ENCODE results near the gene RIPOR1.
"Not testable (repeated sequence)": the region's sequence is repeated elsewhere in the genome, so short reads cannot be mapped to it uniquely, and the experiment has no call there.

Gene RIPOR1

DNA sequence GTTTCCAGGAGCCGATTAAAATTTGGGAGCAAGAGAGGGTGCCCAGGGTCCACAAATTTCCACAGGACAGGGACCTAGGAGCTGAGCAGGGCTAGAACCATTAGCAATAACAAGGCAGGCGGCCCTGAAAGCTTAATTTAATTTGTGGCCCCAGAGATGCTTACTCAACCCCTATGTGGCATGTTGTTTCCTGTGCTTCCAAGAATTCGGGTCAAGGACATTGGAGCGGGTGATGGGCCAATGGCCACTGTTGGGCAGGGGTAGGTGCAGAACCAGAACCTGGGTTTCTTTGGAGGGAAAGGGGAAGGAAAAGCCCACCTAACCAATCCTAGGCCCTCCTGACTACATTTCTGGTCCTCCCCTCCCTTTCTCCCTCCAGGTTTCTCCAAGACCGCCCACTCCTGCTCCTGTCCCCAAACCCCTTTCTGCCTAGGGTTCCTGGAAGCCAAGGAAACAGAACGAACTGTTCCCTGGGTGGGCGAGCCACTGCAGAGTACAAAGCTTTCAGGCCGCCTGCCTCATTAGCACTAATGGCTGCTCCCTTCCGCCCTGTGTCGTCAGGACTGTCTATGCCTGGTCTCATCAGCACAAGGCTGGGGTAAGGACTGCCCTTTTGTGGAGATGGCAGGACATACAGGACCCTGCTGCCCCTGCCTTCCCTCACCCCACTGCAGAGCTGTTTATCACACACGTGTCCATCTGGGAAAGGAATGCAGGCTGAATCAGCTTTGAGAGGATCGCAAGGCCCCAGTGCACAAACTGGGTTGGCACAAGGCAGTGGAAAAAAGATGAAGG lies 44.7 kb upstream of the RIPOR1 start:
- no peak overlapping the region for H3K27ac ChIP-seq
- TF ChIP-seq CTCF (conservative IDR thresholded peaks at IDR 0.05), result no peak
- no peak for TF ChIP-seq ZFX (IDR thresholded peaks at IDR 0.05)

DNA sequence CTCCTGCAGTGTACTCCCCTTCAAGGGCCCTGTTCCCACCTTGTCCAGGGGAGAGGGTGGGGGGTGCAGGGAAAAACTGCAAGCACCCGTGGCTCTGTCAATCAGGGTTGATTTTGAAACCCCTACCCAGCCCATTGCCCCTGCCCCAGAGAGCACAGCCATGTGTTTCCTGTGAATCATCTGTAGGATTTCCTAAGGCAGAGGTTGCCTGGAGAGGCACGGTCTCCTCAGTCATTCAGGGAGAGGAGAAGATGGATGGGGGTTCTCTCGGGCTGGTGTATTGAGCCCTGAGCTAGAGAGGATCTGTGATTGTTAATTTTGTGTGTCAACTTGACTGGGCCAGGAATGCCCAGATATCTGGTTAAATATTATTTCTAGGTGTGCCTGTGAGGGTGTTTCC lies 41.8 kb upstream of the RIPOR1 start:
- TF ChIP-seq ZFX (IDR thresholded peaks at IDR 0.05) (no peak), CTCF (conservative IDR thresholded peaks at IDR 0.05) (no peak)
- H3K27ac ChIP-seq, result no peak overlapping the region

GRCh38 chr16:67487561-67487960 lies 41.1 kb upstream of the RIPOR1 start:
- not testable (repeated sequence) for H3K27ac ChIP-seq

DNA sequence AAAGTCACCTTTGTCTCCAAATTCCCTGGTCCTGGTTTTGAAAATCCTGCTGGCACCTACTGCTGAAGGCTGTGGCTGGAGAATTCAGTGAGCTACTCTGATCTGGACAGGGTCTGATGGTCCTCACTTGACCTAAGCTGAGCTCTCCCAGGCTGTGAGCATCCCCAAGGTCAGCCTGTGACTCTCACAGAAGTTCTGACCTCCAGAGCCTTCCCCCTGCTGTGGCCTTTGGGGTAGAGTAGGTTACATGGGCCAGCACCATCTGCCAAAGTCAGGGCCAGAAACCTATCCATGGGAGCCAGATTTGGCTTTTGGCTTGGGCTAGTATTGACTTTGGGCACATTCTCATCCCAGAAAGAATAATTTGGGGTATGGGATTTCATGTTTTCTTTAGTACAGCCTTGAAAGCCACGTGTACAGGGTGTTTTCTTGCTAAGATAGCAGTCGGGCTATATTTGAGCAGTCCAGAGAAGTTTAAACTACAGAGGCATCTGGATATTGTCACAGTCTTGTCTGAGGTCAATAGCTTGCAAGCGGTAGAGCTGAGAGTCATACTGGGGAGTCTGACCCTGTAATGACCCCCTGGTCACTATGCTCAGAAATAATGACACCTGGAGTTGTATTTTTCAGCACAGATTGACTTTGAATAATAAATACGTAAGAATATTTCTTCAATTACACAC lies 39.1 kb upstream of the RIPOR1 start:
- H3K27ac ChIP-seq, result no peak overlapping the region
- no peak for TF ChIP-seq CTCF (conservative IDR thresholded peaks at IDR 0.05)
- TF ChIP-seq ZFX (IDR thresholded peaks at IDR 0.05), result no peak

GRCh38 chr16:67490335-67491096 lies 38.1 kb upstream of the RIPOR1 start:
- no peak for TF ChIP-seq CTCF (conservative IDR thresholded peaks at IDR 0.05)
- no peak for TF ChIP-seq ZFX (IDR thresholded peaks at IDR 0.05)
- no peak overlapping the region for H3K27ac ChIP-seq

DNA sequence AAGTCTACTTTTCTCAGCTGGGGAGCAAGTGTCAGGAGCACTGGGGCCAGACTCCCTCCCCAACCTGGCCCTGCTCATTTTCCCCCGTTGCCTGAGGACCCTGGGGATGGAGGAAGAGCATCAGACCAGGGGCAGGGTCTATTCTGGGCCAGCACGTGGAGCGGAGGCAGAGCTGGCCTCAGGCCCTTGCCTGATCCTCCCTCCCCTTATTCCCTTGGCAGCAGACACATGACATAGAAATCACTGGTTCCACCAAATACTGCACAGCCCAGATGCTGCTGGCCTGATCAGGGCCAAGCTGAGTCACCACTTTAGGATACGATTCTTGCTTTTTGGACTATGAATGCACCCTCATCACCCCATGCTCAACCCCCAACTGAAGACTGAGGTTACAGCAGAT lies 29.5 kb upstream of the RIPOR1 start:
- TF ChIP-seq ZFX (IDR thresholded peaks at IDR 0.05), result no peak
- no peak for TF ChIP-seq CTCF (conservative IDR thresholded peaks at IDR 0.05)
- no peak overlapping the region for H3K27ac ChIP-seq

DNA sequence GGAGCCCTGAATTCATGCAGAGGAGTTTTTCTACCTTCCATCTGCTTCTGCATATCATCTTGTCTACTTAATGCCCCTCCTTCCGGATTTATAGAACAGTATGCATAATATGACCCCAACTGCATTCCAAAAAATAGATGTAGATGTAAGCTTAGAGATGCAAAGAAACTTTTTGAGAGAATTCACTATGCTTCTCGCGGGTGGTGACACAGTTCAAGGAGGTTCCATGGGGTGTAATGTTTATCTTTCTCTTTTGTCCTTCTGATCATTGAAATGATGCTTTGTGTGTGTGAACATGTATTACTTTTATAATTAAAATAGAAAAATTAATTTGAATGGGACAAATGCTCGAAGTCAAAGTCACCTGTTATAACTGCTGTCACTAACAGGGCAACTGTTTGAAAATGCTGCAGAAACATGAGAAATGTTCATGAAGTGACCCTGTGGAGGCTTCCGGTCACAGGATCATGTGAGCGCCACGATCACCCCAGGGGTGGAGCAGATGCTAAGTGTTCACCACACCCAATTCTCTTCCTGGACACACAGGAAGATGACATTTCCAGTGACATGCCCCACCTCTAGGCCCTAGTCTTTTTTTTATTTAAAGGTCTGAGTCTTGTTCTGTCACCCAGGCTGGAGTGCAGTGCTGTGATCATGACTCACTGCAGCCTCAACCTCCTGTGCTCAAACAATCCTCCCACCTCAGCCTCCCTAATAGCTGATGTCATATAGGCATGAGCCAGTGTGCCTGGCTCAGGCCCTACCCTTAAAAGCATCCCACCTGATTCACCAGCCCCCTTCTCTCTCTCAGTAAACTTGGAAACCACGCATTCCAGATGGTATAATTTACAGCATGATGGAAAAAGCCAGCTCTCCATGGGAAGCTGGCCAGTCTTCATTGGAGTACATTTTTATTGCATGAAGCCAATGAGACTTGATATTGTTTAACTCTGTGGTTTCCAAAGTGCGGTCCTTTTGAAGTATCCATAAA lies 24.3 kb upstream of the RIPOR1 start:
- TF ChIP-seq CTCF (conservative IDR thresholded peaks at IDR 0.05), result no peak
- no peak for TF ChIP-seq ZFX (IDR thresholded peaks at IDR 0.05)
- H3K27ac ChIP-seq, result no peak overlapping the region
